ENCODE results near the gene RBPJ. TPM values are rescaled to one million over a fixed set of nuclear protein-coding genes. Genes with fewer than 3 reads are reported as not detected.
"Not testable (repeated sequence)": the region's sequence is repeated elsewhere in the genome, so short reads cannot be mapped to it uniquely, and the experiment has no call there.

RBPJ gene
- total RNA-seq, 1 donor from 2014 or later: 28.6 TPM

DNA sequence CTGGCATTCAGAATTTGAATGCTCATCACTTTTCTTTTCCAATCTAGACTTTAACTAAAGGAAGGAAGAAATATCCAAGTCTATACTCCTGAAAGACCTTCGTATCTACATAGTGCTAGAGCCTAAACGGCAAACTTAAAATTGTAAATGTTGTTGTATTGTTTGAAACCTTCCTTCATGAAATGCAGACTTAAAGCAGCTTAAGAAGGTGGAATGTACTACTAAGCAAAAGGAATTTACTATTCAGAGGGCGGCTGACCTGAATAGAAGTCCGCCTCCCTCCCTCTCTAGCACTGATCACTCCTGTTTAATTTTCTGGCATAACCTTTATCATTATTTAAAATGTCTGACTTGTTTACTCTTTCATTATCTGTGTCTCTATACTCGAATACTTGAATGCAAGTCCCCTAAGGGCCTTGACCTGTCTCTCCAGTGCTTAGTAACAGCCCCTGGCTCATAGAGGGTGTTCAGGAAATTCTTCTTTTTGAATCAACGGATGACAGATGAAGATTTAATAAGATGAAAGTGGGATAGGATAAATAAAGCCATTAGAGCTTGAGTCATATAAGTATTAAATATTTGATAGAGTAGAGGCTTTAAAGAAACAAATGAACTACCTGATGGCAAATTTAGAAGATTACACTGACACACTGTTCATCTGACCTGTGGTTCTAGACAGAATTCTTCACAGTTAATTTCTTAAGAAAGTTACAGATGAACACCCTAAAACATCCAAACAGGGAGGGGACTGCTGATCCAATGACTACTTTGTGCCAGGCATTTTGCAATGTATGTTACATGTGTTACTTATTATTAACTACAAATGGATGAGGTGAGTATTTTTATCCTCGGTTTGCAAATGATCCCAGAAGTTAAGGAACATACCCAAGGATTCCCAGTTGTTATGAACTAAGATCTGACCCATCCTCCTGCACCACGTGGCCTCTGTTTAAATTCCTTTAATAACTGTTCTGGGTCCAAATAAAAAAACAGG is 20.2 kb upstream of the RBPJ start:
- no peak for DNase-seq (ENCODE audit: extremely low read depth, low read depth, low spot score)

DNA sequence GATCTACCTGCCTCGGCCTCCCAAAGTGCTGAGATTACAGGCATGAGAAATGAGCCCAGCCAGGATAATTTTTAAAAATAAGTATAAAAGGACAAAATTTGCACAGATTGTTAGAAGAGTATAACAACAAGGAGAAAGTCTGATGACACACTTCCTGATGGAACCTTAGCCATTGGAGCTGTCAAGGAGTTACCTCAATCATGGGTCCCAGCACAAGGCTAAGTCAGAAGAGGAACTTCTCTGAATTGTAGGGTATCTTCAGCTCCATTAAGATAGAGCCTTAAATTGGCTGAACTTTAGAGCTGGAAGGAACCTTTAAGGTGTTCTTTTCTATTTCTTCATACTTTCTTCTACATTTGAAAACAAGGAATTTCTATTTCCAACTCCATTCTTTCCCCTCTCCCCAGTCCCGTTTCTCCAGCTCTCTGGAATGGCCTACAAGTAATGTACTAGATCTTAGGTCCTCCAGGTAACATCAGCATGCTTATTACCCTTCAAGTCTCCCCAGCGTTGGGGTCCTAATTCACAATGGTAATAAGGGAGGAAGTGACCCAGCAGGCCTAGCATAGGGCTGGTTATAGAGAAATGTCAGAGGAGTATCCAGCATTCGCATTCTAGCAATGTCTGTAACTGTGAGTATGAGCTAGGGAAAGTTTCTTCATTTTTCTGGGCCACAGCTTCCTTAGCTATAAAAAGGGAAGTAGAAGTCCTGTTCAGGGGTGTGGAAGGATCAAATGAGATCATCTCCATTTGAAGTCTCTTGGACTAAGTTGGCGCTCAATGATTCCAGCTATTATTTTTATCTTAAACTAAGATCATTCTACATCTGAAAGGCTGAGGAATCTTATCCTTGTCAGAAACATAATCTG is 18.5 kb upstream of the RBPJ start:
- no peak for DNase-seq (ENCODE audit: extremely low read depth, low read depth, low spot score)

- no peak for DNase-seq (ENCODE audit: extremely low read depth, low read depth, low spot score)
Observed at GRCh38 chr4:26303008-26303407, 17.8 kb upstream of the RBPJ start.

DNA sequence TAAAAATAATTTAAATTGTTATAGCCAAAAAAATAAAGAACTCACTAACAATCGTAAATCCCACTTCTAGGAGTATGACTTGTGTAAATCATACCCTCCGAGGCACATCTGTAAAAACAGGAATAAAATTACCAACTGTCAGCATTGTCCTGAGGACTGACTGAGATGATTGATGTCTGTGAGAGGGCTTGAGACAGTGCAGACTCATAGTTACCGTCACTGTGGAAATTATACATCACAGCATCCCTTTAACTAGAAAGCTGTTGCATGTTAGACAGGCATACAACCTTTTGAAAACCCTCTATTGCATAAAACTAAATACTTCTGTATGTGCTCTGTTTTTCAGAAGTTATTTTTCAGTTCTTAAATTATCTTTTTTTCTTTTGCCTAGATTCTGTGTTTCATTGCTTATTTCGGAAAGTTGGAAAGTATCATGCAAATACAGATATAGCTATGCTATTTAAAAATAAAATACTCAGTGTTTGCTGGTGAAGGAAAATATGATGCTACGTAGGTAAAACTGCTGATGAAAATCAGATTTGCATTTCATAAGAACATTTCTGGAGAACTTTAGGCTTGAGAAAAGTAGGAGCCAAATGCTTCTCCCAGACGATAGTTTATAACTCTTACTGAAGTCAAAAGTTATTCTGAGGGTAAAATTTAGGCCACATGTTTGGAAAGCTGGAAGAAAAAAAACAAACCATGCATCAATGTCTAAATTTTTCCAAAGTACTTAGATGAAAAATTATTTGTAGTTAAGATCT is 13.6 kb upstream of the RBPJ start:
- DNase-seq (ENCODE audit: extremely low read depth, low read depth, low spot score): no peak

GRCh38 chr4:26308568-26308967 is 12.2 kb upstream of the RBPJ start:
- DNase-seq (ENCODE audit: extremely low read depth, low read depth, low spot score): no peak

- DNase-seq (ENCODE audit: extremely low read depth, low read depth, low spot score): no peak
Observed at GRCh38 chr4:26310264-26310663, 10.6 kb upstream of the RBPJ start.

DNA sequence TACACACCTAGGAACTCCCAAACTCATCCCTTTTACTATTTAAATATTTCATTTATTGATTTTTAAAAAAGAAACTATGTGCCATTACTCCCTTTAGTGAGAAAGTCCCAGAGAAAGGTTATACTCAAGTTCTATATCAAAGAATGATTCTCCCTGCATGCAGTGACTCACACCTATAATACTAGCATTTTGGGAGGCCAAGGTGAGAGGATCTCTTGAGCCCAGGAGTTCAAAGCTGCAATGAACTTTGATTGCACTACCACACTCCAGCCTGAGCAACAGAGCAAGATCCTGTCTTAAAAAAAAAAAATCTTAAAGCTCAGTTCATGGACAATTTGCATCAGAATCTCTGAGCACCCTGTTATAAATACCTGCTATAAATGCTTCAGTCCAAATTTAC is 9.2 kb upstream of the RBPJ start:
- no peak for DNase-seq (ENCODE audit: extremely low read depth, low read depth, low spot score)

- not testable (repeated sequence) for DNase-seq (ENCODE audit: extremely low read depth, low read depth, low spot score)
Observed at GRCh38 chr4:26315316-26315932, 5.4 kb upstream of the RBPJ start.

DNA sequence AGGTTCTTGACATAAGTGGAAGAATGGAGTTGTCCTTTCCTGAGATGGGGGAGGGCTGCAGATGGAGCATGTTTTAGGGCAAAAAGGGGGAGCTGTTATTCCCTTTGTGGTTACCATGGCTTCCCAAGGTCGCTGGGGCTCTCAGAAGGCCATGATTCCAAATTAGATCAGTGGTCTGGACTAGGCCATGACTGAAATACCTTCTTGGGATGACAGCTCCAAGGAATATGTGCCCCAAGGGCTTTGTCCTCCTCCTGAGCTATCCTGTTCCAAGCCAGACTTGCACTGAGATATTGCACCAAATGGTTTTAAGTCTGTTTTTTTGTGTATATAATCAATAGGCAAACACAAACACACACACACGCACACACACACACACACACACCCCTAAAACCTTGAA is 3.0 kb upstream of the RBPJ start:
- DNase-seq (ENCODE audit: extremely low read depth, low read depth, low spot score): no peak

- peak; percentile 97 for DNase-seq (ENCODE audit: extremely low read depth, low read depth, low spot score)
Observed at GRCh38 chr4:26319467-26319948, 1.3 kb upstream of the RBPJ start.

GRCh38 chr4:26319949-26320537 is 771 bp upstream of the RBPJ start:
- DNase-seq (ENCODE audit: extremely low read depth, low read depth, low spot score): no peak

DNA sequence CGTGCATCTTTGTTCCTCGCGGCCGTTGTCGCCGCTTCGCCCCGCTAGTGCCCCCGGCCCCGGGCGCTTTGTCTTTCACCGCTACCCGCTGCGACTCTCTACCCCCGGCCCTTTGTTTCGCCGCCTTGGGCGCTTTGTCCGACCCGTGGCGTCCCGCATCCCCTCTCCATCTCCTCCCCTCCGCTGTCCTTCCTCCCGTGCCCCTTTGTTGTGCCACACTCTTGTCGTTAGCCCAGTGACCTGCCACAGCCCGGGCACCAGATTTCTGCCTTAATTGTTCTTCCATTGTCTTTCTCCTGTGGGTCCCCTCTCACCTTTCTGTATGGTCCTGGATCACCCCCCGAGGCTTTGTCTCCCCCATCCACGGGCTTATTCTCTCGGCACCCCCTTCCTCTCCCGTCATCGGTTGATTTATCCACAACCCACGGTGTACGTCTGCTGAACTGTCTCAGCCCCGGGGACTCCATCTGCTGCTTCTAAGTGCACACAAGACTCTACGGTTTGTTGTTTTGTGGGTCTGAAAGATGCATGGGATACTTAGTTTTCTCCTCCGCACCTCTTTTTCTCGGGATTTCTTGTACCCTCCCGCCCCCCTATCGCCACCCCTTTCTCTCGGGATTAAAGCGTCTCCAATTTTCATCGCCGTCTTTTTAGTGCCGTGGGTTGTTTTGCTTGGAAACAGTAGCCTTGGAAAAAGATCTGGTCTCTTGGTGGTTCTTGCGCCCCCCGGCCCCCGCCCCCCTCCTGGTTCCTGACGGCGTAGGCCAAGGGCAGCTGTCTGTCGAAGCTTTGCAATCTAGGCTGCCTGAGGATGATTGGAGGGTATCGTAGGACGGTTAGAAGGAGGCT is 783 bp downstream of the RBPJ start:
- no peak for DNase-seq (ENCODE audit: extremely low read depth, low read depth, low spot score)

DNA sequence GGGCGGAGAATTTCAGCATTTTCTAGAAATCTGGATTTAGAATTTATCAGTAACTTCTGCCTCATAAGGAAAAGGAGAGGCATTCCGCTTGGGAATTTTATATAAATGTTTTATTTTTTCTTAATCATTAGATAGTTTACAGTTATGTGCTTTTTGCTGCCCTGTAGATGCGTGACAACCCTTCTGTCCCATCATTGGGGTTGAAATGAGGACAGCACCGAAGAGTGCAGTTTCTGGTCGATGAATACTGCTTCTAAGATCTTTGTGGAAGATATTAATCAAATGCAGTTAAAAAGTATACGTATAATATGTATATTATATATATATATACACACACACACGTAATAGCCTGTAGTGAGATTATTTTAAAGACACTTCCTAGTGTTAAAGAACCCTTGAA is 1.5 kb downstream of the RBPJ start:
- no peak for DNase-seq (ENCODE audit: extremely low read depth, low read depth, low spot score)

- no peak for DNase-seq (ENCODE audit: extremely low read depth, low read depth, low spot score)
Observed at GRCh38 chr4:26323821-26324220, 3.0 kb downstream of the RBPJ start.

DNA sequence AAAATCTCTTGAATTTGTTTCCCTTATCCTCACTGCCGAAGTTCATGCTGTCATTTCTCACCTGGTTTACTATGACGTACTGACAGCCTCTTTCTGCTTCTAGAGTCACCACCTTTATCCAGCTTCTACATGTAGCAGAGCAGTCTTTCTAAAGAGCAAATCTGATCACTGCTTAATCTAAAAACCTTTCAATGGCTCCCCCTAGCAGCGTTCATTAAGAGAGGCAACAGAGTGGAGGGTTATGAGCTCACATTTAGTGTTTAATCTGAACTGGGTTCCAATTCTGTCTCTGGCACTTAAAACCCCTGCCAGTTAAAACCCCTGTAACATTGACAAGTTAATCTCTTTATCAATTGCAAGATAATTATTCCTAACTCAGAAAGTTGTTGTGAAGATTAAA is 4.4 kb downstream of the RBPJ start:
- no peak for DNase-seq (ENCODE audit: extremely low read depth, low read depth, low spot score)

DNA sequence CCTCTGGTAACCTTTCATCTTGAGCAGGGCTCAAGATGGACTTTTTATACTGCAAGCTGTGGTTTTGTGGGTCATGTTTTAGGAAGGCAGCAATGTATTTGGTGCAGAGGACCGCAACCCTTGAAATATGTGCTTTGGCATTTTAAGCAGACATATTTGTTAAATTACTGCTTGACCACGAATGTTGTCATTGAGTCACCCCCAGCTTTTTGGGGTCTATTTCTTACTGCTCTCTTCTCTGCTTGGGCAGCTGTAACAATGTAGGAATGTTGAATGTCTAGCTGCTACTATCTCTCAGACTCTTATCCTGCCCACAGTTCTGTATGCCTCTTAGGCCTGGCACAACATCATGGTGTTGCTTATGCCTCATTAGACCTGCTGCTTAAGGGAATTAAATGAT is 6.0 kb downstream of the RBPJ start:
- DNase-seq (ENCODE audit: extremely low read depth, low read depth, low spot score): no peak

DNA sequence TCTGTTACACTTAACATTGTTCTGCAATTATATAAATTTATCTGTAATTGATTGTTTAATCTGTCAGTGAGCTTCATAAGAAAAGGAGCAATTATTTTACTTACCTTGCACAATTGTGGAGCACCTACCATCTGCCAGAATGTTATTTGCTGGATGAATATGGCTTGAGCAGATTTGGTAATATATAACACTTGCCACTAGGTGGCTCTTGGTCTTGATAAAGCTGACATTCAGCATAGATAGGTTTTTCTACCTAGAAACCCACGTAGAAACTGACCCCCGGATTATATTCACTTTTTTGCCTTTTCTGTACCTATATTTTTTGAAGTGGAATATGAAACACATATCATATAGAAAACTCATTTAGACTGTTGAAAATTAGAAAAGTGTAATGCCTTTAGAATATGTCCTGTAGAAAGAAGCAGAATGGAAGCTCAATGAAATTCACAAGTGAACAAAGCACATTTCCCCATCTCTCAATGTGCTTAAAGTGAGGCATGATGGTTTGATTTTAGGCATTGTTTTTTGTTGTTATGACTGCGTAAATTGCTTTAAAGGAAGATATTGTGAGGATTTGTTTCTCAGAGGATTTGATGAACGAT is 9.5 kb downstream of the RBPJ start:
- DNase-seq (ENCODE audit: extremely low read depth, low read depth, low spot score): no peak

DNA sequence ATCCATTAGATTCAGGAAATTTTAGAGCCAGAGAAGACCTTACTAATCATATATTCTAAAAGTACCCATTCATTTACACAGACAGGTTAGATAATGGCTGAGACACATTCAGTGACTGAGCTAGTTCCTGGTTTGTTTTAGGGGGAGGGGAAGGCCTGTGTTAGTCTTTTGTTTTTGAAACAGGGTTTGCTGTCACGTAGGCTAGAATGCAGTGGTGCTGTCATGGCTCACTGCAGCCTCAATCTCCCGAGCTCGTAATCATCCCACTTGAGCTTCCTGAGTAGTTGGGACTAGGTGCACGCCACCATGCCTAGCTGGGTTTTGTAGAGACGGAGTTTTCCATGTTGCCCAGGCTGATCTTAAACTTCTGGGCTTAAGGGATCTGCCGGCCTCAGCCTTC is 10.1 kb downstream of the RBPJ start:
- no peak for DNase-seq (ENCODE audit: extremely low read depth, low read depth, low spot score)

All from glomerular endothelial cell (primary cell).